Fibroblast of lung (primary cell): Measurements from ENCODE around the gene RABGAP1L.

Experiments
- CTCF ChIP-seq, 2 donors: IDR thresholded peaks in 1 of 2; conservative IDR thresholded peaks in 1 of 2; 1 replicate in 1 of 2; 2 replicates in 1 of 2; pipeline ENCODE4 v1.5.1; 2011 to 2012; ENCODE audit warnings: low read length in 2 of 2, control low read depth in 1 of 2, inconsistent platforms in 1 of 2, low read depth in 1 of 2, mild to moderate bottlenecking in 1 of 2
- EZH2 ChIP-seq: IDR thresholded peaks from 2 replicates; pipeline ENCODE4 v1.5.1; 2012; ENCODE audit warnings: low read length, control low read depth, mild to moderate bottlenecking; ENCODE audit errors: missing control alignments

DNA sequence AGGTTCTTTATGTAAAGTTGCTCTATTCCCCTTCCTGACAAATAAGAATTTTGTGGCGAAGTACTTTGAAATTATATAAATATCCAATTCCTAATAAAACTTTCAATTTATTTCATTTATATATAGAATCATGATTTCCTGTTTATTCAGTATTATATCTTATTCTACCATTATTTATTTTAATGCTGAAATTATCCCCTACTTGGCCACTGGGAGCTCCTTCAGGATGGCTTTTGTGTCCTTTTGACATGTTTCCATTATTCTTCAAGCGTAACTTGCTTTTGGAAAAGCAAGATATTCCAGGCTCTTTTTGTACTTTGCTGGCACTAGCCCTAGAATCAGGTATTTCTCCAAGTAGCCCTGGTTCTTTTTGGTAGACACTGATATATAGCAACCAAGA lies 773.3 kb downstream of the RABGAP1L start:
- TF ChIP-seq CTCF (conservative IDR thresholded peaks at IDR 0.05 in 1 of 2, IDR thresholded peaks at IDR 0.05 in 1 of 2; ENCODE audit: low read depth in 1 of 2, low read length in 2 of 2) (peak in 1 of 2 donors; percentile 15), EZH2 (no peak)
